ENCODE data around the gene ASB7. TPM values are rescaled to one million over a fixed set of nuclear protein-coding genes. Genes with fewer than 3 reads are reported as not detected.

The ASB7 gene
- total RNA-seq, 1 experiment from 2014 or later = 14.5 TPM

DNA sequence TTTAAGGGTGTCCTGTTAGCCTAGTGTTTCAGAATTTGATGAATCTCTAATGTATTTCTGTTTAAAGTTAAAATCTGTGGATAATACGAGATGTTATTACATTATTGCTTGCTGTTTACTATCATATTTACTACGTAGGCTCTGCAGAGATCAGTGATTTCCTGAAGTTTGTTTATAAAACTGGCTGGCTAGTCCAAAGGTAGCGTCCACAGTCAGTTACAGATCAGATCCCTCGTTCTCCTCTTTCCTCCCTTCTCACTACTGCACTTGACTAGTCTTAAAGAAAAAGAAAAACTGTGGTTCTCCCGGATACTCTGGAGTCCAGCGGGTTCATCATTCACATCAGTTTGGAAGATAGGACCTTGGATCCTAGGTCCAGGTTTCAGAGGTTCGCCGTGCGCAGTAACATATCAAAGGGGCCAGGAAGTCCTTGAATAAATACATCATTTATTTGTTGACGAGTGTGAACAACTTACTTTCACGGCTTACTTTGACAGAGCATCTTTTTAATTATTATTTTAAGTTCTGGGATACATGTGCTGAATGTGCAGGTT is 35.9 kb downstream of the ASB7 start:
- POLR2A ChIA-PET (ENCODE audit: low non-redundant PET) = no interaction called here
- no peak overlapping the region for H3K4me3 ChIP-seq (ENCODE audit: low read depth, low read length, poor library complexity, severe bottlenecking)
- TF ChIP-seq CTCF (conservative IDR thresholded peaks at IDR 0.05; ENCODE audit: low read depth, low read length) (no peak), EZH2 (IDR thresholded peaks at IDR 0.05; ENCODE audit: borderline replicate concordance, low read depth, low read length, poor library complexity, severe bottlenecking) (no peak)
- intact Hi-C loops (cut with micrococcal nuclease; ENCODE audit: unreplicated experiment) = loop anchor here (10.0 kb wide), 1 partner anchor 617 kb away; the partner anchor contains the start of gene CHSY1
- H3K27ac ChIP-seq (ENCODE audit: low read depth, low read length, poor library complexity, severe bottlenecking) = no peak overlapping the region
- no peaks in the 10 kb centered on the region for H3K27me3 ChIP-seq (replicated peaks; ENCODE audit: insufficient read depth, low read depth, low read length, poor library complexity)
- DNase-seq (ENCODE audit: low spot score) = no peak
- no peaks in the 10 kb centered on the region for H3K9me3 ChIP-seq (ENCODE audit: low read depth, low read length, poor library complexity, severe bottlenecking)
- no TSS peak for BruUV-seq (replicated peaks)
- H3K36me3 ChIP-seq (ENCODE audit: insufficient read depth, low read length, poor library complexity, severe bottlenecking) = no peaks in the 10 kb centered on the region
- no peaks in the 10 kb centered on the region for H3K4me1 ChIP-seq (ENCODE audit: insufficient read depth, low read length, poor library complexity, severe bottlenecking)
- CTCF ChIA-PET = no interaction called here

GRCh38 chr15:100642213-100642949 is 40.0 kb downstream of the ASB7 start:
- Histone ChIP-seq H3K27me3 (replicated peaks; ENCODE audit: insufficient read depth, low read depth, low read length, poor library complexity) (no peaks in the 10 kb centered on the region), H3K27ac (ENCODE audit: low read depth, low read length, poor library complexity, severe bottlenecking) (no peak overlapping the region), H3K4me3 (ENCODE audit: low read depth, low read length, poor library complexity, severe bottlenecking) (no peak overlapping the region), H3K36me3 (ENCODE audit: insufficient read depth, low read length, poor library complexity, severe bottlenecking) (no peaks in the 10 kb centered on the region), H3K9me3 (ENCODE audit: low read depth, low read length, poor library complexity, severe bottlenecking) (no peaks in the 10 kb centered on the region), H3K4me1 (ENCODE audit: insufficient read depth, low read length, poor library complexity, severe bottlenecking) (no peaks in the 10 kb centered on the region)
- ChIA-PET CTCF (no interaction called here), POLR2A (ENCODE audit: low non-redundant PET) (no interaction called here)
- intact Hi-C loops (cut with micrococcal nuclease; ENCODE audit: unreplicated experiment) = no loop called here
- no TSS peak for BruUV-seq (replicated peaks)
- no peak for DNase-seq (ENCODE audit: low spot score)
- no peak for TF ChIP-seq CTCF (conservative IDR thresholded peaks at IDR 0.05; ENCODE audit: low read depth, low read length)
- no peak for TF ChIP-seq EZH2 (IDR thresholded peaks at IDR 0.05; ENCODE audit: borderline replicate concordance, low read depth, low read length, poor library complexity, severe bottlenecking)

GRCh38 chr15:100642950-100643338 is 40.6 kb downstream of the ASB7 start:
- Histone ChIP-seq H3K9me3 (ENCODE audit: low read depth, low read length, poor library complexity, severe bottlenecking) (no peaks in the 10 kb centered on the region), H3K36me3 (ENCODE audit: insufficient read depth, low read length, poor library complexity, severe bottlenecking) (no peaks in the 10 kb centered on the region), H3K4me3 (ENCODE audit: low read depth, low read length, poor library complexity, severe bottlenecking) (no peak overlapping the region), H3K27me3 (replicated peaks; ENCODE audit: insufficient read depth, low read depth, low read length, poor library complexity) (no peaks in the 10 kb centered on the region), H3K4me1 (ENCODE audit: insufficient read depth, low read length, poor library complexity, severe bottlenecking) (no peaks in the 10 kb centered on the region), H3K27ac (ENCODE audit: low read depth, low read length, poor library complexity, severe bottlenecking) (no peak overlapping the region)
- no peak for DNase-seq (ENCODE audit: low spot score)
- CTCF ChIA-PET = no interaction called here
- no TSS peak for BruUV-seq (replicated peaks)
- TF ChIP-seq CTCF (conservative IDR thresholded peaks at IDR 0.05; ENCODE audit: low read depth, low read length) = no peak
- no peak for TF ChIP-seq EZH2 (IDR thresholded peaks at IDR 0.05; ENCODE audit: borderline replicate concordance, low read depth, low read length, poor library complexity, severe bottlenecking)
- intact Hi-C loops (cut with micrococcal nuclease; ENCODE audit: unreplicated experiment) = no loop called here
- POLR2A ChIA-PET (ENCODE audit: low non-redundant PET) = no interaction called here

All from A673 (cell line).